HG03378 (cell line): ENCODE measurements around the gene TNFRSF18.
"Not testable (repeated sequence)": the region's sequence is repeated elsewhere in the genome, so short reads cannot be mapped to it uniquely, and the experiment has no call there.

Experiments used
- ATAC-seq: cut with Tn5 transposase; IDR thresholded peaks from one replicate; pipeline ENCODE4 v1.9.1; 2021; ENCODE audit warnings: mild to moderate bottlenecking, moderate library complexity; ENCODE audit not compliant: unreplicated experiment

Gene TNFRSF18, protein sequence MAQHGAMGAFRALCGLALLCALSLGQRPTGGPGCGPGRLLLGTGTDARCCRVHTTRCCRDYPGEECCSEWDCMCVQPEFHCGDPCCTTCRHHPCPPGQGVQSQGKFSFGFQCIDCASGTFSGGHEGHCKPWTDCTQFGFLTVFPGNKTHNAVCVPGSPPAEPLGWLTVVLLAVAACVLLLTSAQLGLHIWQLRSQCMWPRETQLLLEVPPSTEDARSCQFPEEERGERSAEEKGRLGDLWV

GRCh38 chr1:1206376-1206965, at the start of gene TNFRSF18:
Gene TNFRSF18 (minus strand): TSS chr1:1206592. CDS start chr1:1206571, 21 bp downstream.
- ATAC-seq: no peak

GRCh38 chr1:1255611-1256010, 49.2 kb upstream of the TNFRSF18 start:
- ATAC-seq: no peak

- no peak for ATAC-seq
Measured at GRCh38 chr1:1255078-1255477, 48.7 kb upstream of the TNFRSF18 start.

DNA sequence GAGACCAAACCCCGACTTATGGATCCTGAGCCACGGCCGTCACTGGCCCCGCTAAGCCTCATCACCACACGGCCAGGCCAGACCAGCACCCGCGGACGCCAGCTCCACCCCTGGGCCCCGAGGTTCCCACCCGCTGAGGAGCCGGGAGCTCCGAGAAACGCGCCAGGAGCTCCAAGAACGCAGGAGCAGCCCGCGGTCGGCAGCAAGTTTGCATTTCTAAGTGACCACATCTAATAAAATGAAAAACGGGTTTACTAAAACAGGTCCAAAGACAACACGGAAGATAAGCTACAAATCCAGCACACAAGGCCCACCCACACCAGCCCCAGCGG, 48.2 kb upstream of the TNFRSF18 start:
- no peak for ATAC-seq

GRCh38 chr1:1253972-1254666, 47.7 kb upstream of the TNFRSF18 start:
- ATAC-seq: no peak

GRCh38 chr1:1253314-1253713, 46.9 kb upstream of the TNFRSF18 start:
- ATAC-seq: no peak

DNA sequence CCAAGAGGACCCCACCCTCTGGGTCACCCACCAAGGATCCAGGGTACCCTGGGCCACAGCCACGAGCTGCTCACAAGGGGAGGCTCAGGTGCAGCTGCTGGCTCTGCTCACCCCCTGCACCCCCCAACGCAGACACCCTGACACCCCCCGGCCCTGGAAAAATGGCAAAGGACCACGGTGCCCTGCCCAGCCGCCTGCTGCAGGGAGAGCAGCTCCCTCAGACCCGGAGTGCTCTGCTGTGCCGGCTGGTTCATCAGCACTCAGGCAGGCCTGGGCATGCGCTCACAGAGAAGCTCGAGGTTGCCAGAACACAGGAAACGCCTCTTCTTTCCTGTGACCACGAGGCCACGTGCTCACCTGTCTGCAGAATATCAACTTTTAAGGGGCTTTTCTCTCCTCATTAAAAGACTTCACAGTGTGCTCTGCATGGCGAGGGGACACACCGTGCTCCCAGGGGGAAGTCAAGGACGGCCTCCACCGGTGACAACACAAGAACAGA, 44.4 kb upstream of the TNFRSF18 start:
- peak; percentile 64 for ATAC-seq

- not testable (repeated sequence) for ATAC-seq
Measured at GRCh38 chr1:1248009-1248913, 41.9 kb upstream of the TNFRSF18 start.

GRCh38 chr1:1247341-1247913, 41.0 kb upstream of the TNFRSF18 start:
- no peak for ATAC-seq

DNA sequence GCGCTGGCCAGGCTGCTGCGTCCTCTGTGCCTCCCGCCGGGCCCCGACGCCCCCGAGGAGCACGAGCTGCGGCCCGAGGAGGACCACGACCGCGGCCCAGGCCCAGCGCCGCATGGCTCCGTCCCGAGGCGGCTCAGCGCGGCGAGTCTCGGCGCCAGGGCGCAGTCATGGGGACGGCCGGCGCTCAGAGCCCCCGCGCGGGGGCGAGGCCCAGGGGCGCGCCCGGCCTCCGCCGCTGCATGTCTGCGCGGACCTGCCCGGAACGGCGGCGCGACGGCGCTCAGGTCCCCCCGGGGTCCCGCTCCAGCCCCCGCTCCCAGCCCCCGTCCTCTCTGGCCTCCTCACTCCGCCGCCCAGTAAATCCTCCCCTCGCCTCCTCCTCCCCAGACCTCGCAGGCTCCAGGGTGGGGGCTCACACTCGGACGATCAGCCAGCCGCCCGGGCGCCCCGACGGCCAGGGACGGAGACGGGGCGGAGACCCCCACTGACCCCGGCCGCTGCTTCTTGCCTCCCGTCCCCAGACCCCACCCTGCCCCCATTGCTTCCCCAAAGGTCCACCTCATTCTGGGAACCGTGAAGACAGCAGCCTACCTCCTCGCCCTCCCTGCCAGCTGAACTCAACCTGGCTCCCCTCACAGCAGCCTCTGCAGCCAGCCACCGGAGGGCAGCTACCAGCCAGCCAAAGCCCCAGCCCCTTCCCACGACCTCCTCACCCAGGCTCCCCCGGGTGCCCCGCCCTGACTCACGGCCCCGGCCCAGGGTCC, 40.4 kb upstream of the TNFRSF18 start, which contains the start of gene C1QTNF12:
C1QTNF12 (minus strand) TSS at position 146 of the 764 bp plus-strand sequence; CDS start at position 114, 32 bp downstream.
- no peak for ATAC-seq

GRCh38 chr1:1245817-1246576, 39.6 kb upstream of the TNFRSF18 start:
- ATAC-seq: no peak

DNA sequence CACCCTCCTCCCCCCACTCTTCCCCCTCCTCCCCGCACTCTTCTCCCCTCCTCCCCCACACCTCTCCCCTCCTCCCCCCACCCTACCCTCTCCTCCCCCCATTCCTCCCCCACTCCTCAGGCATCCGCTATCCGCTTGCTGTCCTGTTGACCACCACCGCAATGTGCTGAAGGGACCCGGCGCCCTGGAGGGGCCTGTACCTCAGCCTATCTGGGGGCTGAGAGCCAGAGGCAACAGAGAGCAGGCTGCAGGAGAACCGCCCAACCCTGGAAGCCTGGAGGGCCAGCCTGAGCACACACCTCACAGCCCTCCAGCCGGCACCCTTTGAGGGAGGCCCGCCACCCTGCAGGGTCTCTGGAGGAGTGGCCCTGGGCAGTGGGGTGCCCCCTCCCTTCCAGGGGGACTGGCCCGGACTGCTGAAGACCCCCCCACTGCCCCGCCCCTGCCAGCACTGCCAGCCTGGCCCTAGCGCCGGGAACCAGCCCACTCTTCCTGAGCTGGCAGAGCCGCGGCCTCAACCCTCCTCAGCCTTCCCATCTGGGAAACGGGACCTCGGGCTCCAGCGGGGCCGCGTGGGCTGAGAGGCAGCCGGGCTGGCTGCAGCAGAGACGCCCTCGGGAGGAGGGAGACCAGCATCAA, 38.9 kb upstream of the TNFRSF18 start:
- ATAC-seq: no peak

DNA sequence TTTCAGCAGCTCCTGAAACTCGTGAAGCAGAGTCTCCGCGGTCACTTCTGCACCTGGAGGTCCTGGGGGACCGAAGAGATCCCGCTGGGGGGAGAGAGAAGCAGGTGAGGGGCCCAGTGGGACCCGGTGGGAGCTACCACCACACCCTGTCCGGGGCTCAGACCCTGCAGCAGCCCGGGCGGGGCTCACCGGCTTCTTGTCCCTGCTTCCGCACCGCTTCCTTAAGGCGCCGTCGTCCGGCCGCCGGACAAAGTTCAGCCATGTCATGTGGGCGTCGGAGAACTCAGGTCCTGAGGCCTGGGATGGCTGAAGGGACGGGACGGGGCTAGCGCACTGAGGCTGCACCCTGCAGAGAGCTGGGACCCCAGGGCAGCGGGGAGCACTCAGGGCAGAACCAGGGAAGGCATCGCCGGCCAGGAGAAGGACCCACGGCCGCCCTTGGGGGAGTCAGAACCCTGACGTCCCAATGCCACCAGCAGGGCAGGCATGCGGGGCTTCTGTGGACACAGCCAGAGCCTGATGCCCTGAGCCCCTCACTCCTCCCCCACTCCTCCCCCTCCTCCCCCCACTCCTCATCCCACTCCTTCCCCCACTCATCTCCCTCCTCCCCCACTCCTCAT, 37.9 kb upstream of the TNFRSF18 start:
- ATAC-seq: no peak

DNA sequence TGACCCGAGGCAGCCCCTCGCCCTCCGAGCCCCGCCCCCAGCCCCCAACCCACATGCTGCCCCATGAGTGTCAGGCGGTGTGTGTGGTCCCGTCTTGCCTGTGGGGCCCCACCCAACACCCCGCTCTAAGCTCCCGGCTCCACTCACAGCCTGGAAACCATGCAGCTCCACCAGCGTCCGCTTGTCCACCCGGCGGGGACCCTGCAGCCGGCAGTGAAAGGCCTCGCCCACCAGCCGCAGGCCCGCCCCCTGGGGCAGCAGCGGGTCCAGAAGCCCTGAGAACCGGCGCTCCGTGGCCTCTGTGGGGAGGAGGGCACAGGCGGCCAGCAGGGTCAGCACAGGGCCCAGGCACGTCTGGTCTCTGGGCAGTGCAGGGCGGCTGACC, 37.4 kb upstream of the TNFRSF18 start:
- ATAC-seq: no peak

DNA sequence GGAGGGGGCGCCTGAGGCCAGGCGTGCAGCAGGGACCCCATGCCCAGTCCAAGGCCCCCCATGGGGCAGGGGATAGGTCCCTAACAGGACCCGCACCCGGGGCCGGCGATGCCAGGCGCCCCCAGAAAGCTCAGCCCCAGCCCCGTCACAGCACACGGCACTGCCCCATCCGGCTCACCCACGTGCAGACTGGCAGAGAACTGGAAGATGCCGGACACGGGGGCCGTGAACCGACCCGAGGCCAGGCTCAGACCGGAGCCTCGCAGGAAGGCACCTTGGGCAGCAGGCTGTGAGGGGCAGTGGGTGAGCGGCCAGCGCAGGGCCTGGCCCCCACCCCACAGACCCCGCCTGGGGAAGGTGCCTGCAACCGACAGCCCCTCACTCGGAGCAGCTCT, 36.9 kb upstream of the TNFRSF18 start:
- no peak for ATAC-seq

DNA sequence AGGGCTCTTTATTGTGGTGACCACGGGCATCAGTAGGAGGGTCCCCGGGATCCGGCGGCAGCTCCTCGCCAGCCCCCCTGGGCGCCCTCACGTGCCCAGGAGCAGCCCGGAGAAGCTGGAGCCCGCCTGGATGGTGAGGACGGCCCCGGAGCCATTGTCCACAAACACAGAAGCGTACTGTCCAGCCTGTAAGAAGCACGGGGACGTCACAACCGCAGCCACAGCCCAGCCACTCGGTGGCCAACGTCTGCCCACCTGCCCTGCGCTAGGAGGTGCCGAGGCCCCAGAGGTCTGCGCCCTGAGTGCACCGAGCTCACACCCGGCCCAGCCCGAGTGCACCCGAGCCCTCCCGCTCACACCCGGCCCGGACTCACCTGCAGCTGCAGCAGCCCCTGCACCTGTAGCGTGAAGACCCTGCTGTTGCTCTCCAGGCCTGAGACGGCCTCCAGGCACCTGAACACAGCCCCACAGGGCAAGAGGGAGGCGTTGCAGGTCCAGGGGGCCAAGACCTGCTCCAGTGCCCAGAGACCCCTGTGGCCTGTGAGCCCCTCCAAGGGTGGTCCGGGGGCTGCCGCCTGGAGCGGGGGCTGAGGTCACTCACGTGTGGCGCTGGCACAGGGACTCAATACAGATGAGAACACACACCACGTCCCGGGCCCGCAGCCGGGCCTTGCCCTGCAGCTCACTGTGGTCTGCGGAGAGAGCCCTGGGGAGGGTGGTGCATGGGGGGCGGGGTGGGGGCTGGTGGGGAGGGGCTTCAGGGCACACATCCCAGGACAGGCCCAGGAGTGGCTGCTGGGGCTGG, 36.3 kb upstream of the TNFRSF18 start:
- ATAC-seq: no peak

- ATAC-seq: no peak
Measured at GRCh38 chr1:1241588-1242219, 35.3 kb upstream of the TNFRSF18 start.
